ENCODE data around the gene APLP2. TPM values are rescaled to one million over a fixed set of nuclear protein-coding genes. Genes with fewer than 3 reads are reported as not detected.
A peak's percentile ranks its signal among the peaks of the same experiment; 100 is the strongest.

APLP2 gene
- total RNA-seq, 1 experiment from 2014 or later, result 447 TPM

GRCh38 chr11:130174642-130175041 lies 104.9 kb downstream of the APLP2 start:
- H3K27me3 Mint-ChIP-seq (ENCODE audit: unreplicated experiment), result no peaks in the 10 kb centered on the region
- H3K4me3 Mint-ChIP-seq (ENCODE audit: low read depth, unreplicated experiment), result no peak overlapping the region
- no peaks in the 10 kb centered on the region for H3K9me3 Mint-ChIP-seq (ENCODE audit: low read depth, unreplicated experiment)
- DNase-seq, result no peak
- no peaks in the 10 kb centered on the region for H3K36me3 Mint-ChIP-seq (ENCODE audit: insufficient read depth, unreplicated experiment)
- no peak for TF ChIP-seq CTCF (IDR thresholded peaks at IDR 0.05; ENCODE audit: unreplicated experiment)
- BruUV-seq (replicated peaks), result no TSS peak
- H3K4me1 Mint-ChIP-seq (ENCODE audit: low read depth, unreplicated experiment), result peaks cover 42% of the 10 kb centered on the region
- no peak overlapping the region for H3K27ac Mint-ChIP-seq (ENCODE audit: unreplicated experiment)
- intact Hi-C loops (cut with micrococcal nuclease; ENCODE audit: unreplicated experiment), result no loop called here
- CTCF ChIA-PET, result no interaction called here

GRCh38 chr11:130175898-130176297 lies 106.2 kb downstream of the APLP2 start:
- TF ChIP-seq CTCF (IDR thresholded peaks at IDR 0.05; ENCODE audit: unreplicated experiment), result no peak
- H3K4me1 Mint-ChIP-seq (ENCODE audit: low read depth, unreplicated experiment), result peaks cover 42% of the 10 kb centered on the region
- CTCF ChIA-PET, result interaction anchor here (0.8 kb wide), 1 partner anchor 10 kb away, joined by 4 read pairs; no protein-coding TSS in a partner anchor
- H3K4me3 Mint-ChIP-seq (ENCODE audit: low read depth, unreplicated experiment), result no peak overlapping the region
- intact Hi-C loops (cut with micrococcal nuclease; ENCODE audit: unreplicated experiment), result no loop called here
- DNase-seq, result no peak
- H3K36me3 Mint-ChIP-seq (ENCODE audit: insufficient read depth, unreplicated experiment), result peaks cover 2% of the 10 kb centered on the region
- BruUV-seq (replicated peaks), result no TSS peak
- no peaks in the 10 kb centered on the region for H3K9me3 Mint-ChIP-seq (ENCODE audit: low read depth, unreplicated experiment)
- no peak overlapping the region for H3K27ac Mint-ChIP-seq (ENCODE audit: unreplicated experiment)
- H3K27me3 Mint-ChIP-seq (ENCODE audit: unreplicated experiment), result no peaks in the 10 kb centered on the region

- H3K27me3 Mint-ChIP-seq (ENCODE audit: unreplicated experiment), result no peaks in the 10 kb centered on the region
- H3K36me3 Mint-ChIP-seq (ENCODE audit: insufficient read depth, unreplicated experiment), result peaks cover 3% of the 10 kb centered on the region
- no peak overlapping the region for H3K27ac Mint-ChIP-seq (ENCODE audit: unreplicated experiment)
- no TSS peak for BruUV-seq (replicated peaks)
- no peak for DNase-seq
- no peak for TF ChIP-seq CTCF (IDR thresholded peaks at IDR 0.05; ENCODE audit: unreplicated experiment)
- no peaks in the 10 kb centered on the region for H3K9me3 Mint-ChIP-seq (ENCODE audit: low read depth, unreplicated experiment)
- CTCF ChIA-PET, result no interaction called here
- peaks cover 49% of the 10 kb centered on the region for H3K4me1 Mint-ChIP-seq (ENCODE audit: low read depth, unreplicated experiment)
- intact Hi-C loops (cut with micrococcal nuclease; ENCODE audit: unreplicated experiment), result no loop called here
- no peak overlapping the region for H3K4me3 Mint-ChIP-seq (ENCODE audit: low read depth, unreplicated experiment)
Observed at GRCh38 chr11:130177782-130178181, 108.1 kb downstream of the APLP2 start.

- H3K27ac Mint-ChIP-seq (ENCODE audit: unreplicated experiment), result no peak overlapping the region
- no peak for DNase-seq
- peak overlapping the region; percentile 41 for H3K4me3 Mint-ChIP-seq (ENCODE audit: low read depth, unreplicated experiment)
- no peaks in the 10 kb centered on the region for H3K9me3 Mint-ChIP-seq (ENCODE audit: low read depth, unreplicated experiment)
- no peak for TF ChIP-seq CTCF (IDR thresholded peaks at IDR 0.05; ENCODE audit: unreplicated experiment)
- H3K27me3 Mint-ChIP-seq (ENCODE audit: unreplicated experiment), result no peaks in the 10 kb centered on the region
- CTCF ChIA-PET, result interaction anchor here (0.9 kb wide), 1 partner anchor 46 kb away, joined by 4 read pairs; no protein-coding TSS in a partner anchor
- intact Hi-C loops (cut with micrococcal nuclease; ENCODE audit: unreplicated experiment), result no loop called here
- H3K4me1 Mint-ChIP-seq (ENCODE audit: low read depth, unreplicated experiment), result peaks cover 49% of the 10 kb centered on the region
- H3K36me3 Mint-ChIP-seq (ENCODE audit: insufficient read depth, unreplicated experiment), result peaks cover 3% of the 10 kb centered on the region
- BruUV-seq (replicated peaks), result no TSS peak
Observed at GRCh38 chr11:130178441-130179339, 109.0 kb downstream of the APLP2 start.

Data from Calu3 (cell line).